Choroid plexus epithelial cell (primary cell): ENCODE results near the gene MAPK8.

ENCODE experiments used
- DNase-seq: peaks from one replicate; pipeline ENCODE4 v3.0.0-alpha.2; 2010; ENCODE audit warnings: low read depth
- H3K4me3 ChIP-seq: 2 replicates; pipeline ENCODE4 v1.5.1; 2011; ENCODE audit warnings: low read depth, mild to moderate bottlenecking, control low read depth, low read length, moderate library complexity
- CTCF ChIP-seq: conservative IDR thresholded peaks from 2 replicates; pipeline ENCODE4 v1.5.1; 2011; ENCODE audit warnings: low read depth, mild to moderate bottlenecking, control low read depth, inconsistent platforms, low read length, moderate library complexity

The MAPK8 gene

GRCh38 chr10:48377751-48378530 is 71.5 kb downstream of the MAPK8 start:
- no peak for TF ChIP-seq CTCF
- no peak overlapping the region for H3K4me3 ChIP-seq
- DNase-seq, result no peak

- no peak for TF ChIP-seq CTCF
- H3K4me3 ChIP-seq, result no peak overlapping the region
- no peak for DNase-seq
Observed at GRCh38 chr10:48378675-48379074, 72.2 kb downstream of the MAPK8 start.

- no peak overlapping the region for H3K4me3 ChIP-seq
- TF ChIP-seq CTCF, result no peak
- DNase-seq, result no peak
Observed at GRCh38 chr10:48381971-48382370, 75.5 kb downstream of the MAPK8 start.

GRCh38 chr10:48382982-48383381 is 76.5 kb downstream of the MAPK8 start:
- DNase-seq, result no peak
- no peak overlapping the region for H3K4me3 ChIP-seq
- TF ChIP-seq CTCF, result no peak

GRCh38 chr10:48383393-48383792 is 76.9 kb downstream of the MAPK8 start:
- no peak for TF ChIP-seq CTCF
- no peak overlapping the region for H3K4me3 ChIP-seq
- DNase-seq, result no peak

- no peak overlapping the region for H3K4me3 ChIP-seq
- no peak for TF ChIP-seq CTCF
- DNase-seq, result no peak
Observed at GRCh38 chr10:48384699-48384982, 78.2 kb downstream of the MAPK8 start.

GRCh38 chr10:48389272-48389671 is 82.8 kb downstream of the MAPK8 start:
- no peak for TF ChIP-seq CTCF
- H3K4me3 ChIP-seq, result no peak overlapping the region
- no peak for DNase-seq
